ENCODE measurements around the gene NT5C2. TPM values are rescaled to one million over a fixed set of nuclear protein-coding genes. Genes with fewer than 3 reads are reported as not detected.
"Not testable (repeated sequence)": the region's sequence is repeated elsewhere in the genome, so short reads cannot be mapped to it uniquely, and the experiment has no call there.

The NT5C2 gene
- total RNA-seq, 1 donor from 2014 or later: 41.0 TPM

DNA sequence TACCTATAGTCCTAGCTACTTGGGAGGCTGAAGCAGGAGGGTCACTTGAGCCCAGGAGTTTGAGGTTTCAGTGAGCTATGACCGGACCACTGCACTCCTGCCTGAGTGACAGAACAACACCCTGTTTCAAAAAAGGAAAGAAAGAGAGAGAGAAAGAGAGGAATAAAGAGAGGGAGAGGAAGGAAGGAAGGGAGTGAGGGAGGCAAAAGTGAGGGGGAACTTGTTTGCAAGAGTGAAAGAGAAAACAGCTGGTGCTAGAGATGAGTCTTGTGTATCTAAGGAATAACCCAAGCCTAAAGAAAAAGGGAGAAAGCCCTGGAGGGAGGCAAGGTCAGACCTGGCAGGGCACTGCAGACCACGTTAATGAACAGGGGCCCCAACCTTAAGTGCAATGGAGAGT is 4.8 kb upstream of the NT5C2 start:
- no peak overlapping the region for H3K4me3 ChIP-seq (ENCODE audit: low read depth, low read length)
- DNase-seq (ENCODE audit: low read depth): no peak
- TF ChIP-seq, protein P1, sequence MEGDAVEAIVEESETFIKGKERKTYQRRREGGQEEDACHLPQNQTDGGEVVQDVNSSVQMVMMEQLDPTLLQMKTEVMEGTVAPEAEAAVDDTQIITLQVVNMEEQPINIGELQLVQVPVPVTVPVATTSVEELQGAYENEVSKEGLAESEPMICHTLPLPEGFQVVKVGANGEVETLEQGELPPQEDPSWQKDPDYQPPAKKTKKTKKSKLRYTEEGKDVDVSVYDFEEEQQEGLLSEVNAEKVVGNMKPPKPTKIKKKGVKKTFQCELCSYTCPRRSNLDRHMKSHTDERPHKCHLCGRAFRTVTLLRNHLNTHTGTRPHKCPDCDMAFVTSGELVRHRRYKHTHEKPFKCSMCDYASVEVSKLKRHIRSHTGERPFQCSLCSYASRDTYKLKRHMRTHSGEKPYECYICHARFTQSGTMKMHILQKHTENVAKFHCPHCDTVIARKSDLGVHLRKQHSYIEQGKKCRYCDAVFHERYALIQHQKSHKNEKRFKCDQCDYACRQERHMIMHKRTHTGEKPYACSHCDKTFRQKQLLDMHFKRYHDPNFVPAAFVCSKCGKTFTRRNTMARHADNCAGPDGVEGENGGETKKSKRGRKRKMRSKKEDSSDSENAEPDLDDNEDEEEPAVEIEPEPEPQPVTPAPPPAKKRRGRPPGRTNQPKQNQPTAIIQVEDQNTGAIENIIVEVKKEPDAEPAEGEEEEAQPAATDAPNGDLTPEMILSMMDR (conservative IDR thresholded peaks at IDR 0.05; ENCODE audit: low read depth, low read length): no peak

DNA sequence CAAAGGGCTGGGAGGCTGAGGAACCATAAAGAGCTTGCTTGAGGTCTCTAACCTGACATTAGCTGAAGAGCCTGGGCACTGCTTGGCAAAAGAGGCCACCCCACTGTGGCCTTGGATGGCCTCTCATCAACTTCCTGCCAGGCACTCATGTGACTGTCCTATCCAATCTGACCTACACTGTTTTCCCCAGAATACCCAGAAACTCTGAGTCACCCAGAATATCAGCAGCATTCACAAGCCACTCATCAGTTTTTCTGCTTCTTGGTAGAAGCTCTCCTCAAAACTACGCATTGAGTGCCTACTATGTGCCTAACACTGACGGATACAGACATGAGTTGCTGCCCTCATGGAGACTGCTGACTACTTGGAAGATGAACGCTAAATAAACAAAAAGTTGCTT is 4.1 kb upstream of the NT5C2 start:
- H3K4me3 ChIP-seq (ENCODE audit: low read depth, low read length): no peak overlapping the region
- TF ChIP-seq, protein P1 (conservative IDR thresholded peaks at IDR 0.05; ENCODE audit: low read depth, low read length): no peak
- peak; percentile 69 for DNase-seq (ENCODE audit: low read depth)

DNA sequence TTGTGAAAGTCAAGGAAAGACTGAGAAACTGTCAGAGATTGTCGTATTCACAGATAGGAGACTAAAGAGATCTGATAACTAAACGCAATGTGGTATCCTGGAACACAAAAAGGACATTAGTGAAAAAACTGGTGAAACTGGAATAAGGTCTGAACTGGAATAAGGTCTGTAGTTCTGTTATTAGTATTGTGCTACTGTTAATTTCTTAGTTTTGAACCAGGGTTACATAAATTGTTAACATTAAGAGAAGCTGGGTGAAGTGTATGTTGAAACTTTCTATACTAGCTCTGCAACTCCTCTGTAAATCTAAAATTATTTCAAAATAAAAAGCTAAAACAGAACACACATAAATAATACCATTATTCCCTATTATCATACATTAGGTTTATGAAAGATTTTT is 3.4 kb upstream of the NT5C2 start:
- TF ChIP-seq, protein P1 (conservative IDR thresholded peaks at IDR 0.05; ENCODE audit: low read depth, low read length): no peak
- no peak overlapping the region for H3K4me3 ChIP-seq (ENCODE audit: low read depth, low read length)
- DNase-seq (ENCODE audit: low read depth): no peak

DNA sequence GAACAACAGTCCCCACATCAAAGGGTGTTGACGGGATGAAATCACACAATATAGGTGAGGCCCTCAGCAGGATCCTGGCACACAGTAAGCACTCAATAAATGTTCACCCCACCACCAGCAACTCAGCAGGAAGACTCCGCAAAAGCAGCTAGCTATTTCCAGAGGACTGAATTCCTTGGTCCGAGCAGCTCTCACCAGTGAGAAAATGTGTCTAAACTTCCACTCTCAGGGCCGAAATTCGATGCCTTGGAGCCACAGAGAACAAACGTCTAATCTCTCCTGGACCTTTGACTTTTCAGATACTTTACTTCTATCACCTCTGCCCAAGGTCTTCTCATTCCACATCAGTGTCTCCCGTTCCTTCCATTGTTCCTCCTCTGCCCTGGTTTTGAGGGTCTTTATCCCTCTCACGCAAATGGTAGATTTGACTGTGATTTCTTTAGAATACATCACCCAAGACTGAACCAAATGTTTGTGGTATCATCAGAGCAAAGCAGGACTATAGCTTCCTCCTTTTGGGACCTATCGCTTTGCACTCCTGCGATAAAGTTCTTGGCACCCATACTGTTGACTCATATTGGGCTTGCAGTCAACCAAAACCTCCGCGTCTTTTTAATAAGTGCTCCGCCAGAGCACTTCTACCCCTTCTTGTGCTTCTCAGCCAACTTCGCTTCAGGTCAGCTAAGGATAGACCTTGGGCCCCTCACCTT is 903 bp upstream of the NT5C2 start:
- H3K4me3 ChIP-seq (ENCODE audit: low read depth, low read length): peak overlapping the region; percentile 70
- no peak for DNase-seq (ENCODE audit: low read depth)

DNA sequence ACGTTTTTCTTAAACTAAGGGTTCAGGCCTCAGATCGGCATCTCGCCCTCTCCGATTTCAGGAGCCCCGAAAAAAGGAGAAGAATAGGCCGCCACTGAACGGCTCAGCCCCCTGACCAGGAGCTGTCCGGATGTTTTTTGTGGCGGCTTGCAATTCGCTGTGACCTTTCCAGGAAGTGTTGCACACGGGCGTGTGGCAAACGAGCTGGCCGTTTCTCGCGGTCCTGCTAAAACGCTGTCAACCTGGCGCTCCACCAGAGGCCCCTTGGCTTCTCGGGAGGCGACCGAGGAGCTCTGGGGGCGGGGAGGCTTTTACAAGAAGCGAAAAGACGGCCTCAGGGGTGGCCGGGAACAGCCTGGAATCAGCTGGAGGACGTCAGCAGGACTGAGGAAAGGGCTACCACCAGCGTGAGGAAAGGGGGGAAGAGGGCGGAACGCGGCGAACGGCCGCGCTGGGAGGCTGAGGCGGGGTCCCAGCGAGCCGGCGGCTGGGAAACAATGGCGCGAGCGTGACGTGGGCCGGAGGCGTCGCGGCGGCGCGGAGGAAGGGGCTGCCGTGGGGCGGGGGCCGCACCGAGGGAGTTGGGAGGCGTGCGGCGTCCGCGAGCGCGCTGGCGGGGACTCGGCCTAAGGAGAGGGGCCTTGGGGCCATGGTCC is 493 bp downstream of the NT5C2 start:
- H3K4me3 ChIP-seq (ENCODE audit: low read depth, low read length): peak overlapping the region; percentile 70
- TF ChIP-seq, protein P1 (conservative IDR thresholded peaks at IDR 0.05; ENCODE audit: low read depth, low read length): no peak
- DNase-seq (ENCODE audit: low read depth): no peak

More for the DNA sequence above, 903 bp upstream of the NT5C2 start:
- TF ChIP-seq, protein P1 (conservative IDR thresholded peaks at IDR 0.05; ENCODE audit: low read depth, low read length): no peak

DNA sequence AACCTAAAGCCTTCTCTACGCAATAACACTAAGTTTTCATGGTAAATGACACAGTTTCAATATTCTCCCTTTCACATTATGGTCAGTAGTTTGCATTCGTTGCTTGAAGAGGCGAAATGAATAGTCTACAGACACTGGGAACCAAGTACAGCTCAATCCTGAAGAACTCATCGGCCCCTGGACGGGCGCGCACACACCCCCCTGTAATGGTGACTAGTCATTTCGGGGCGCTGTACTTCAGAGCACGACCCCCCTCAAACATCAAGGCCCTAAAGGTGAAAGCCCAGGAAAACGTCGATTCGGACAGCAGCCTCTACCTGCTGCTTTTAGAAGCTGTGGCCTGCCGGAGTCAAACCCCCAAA is 1.0 kb downstream of the NT5C2 start:
- DNase-seq (ENCODE audit: low read depth): no peak
- peak overlapping the region; percentile 70 for H3K4me3 ChIP-seq (ENCODE audit: low read depth, low read length)
- TF ChIP-seq, protein P1 (conservative IDR thresholded peaks at IDR 0.05; ENCODE audit: low read depth, low read length): no peak

DNA sequence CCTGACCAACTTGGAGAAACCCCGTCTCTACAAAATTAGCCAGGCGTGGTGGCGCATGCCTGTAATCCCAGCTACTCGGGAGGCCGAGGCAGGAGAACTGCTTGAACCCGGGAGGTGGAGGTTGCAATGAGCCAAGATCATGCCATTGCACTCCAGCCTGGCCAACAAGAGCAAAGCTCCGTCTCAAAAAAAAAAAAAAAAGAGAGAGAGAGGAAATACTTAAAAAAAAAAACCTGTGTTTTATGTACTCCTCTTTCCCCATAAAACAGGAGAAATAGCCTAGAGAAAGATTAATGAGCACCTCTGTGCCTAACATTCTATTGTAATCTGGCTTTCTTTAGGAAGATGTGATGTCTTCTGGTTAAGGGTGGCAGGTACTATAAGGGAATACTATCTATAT is 1.9 kb downstream of the NT5C2 start:
- DNase-seq (ENCODE audit: low read depth): not testable (repeated sequence)
- H3K4me3 ChIP-seq (ENCODE audit: low read depth, low read length): peak overlapping the region; percentile 70
